ENCODE data around the gene ALK. TPM values are rescaled to one million over a fixed set of nuclear protein-coding genes. Genes with fewer than 3 reads are reported as not detected.

ALK gene
- total and polyA plus RNA-seq, 2 donors (not counting 1 experiment from before 2014, with no cell fraction given), result not detected

DNA sequence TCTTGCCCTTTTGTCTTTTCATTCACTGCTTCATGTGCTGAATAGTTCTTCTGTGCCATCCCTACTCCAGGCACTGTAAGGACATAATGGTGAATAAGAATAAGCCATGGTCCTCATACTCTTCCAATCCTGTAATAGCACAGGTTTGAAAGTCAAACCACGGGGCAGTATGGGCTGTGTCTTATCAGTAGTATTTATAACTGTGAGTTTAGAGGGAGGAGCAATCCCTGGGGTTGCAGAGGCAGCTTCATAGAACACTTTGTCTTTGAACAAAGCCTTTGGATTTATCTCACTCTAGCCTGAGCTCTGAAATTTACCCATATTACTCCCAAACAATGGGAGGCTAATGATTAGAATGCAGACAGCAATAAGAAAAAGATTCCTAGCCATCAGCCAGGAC, 30.2 kb upstream of the ALK start:
- Mint-ChIP-seq H3K9me3 (ENCODE audit: insufficient read depth) (no peaks in the 10 kb centered on the region), H3K4me1 (no peaks in the 10 kb centered on the region), H3K27ac (no peak overlapping the region), H3K4me3 (no peak overlapping the region), H3K27me3 (peaks cover 33% of the 10 kb centered on the region)
- Histone ChIP-seq H3K4me1 (ENCODE audit: control insufficient read depth in 2 of 2, insufficient read depth in 2 of 2, low read length in 2 of 2) (no peaks in the 10 kb centered on the region), H3K79me2 (ENCODE audit: control insufficient read depth, insufficient read depth, low read length) (no peaks in the 10 kb centered on the region), H3K4me3 (ENCODE audit: control extremely low read depth in 1 of 5, extremely low read depth in 1 of 5, insufficient read depth in 1 of 5, low read depth in 2 of 5, low read length in 4 of 5) (no peak overlapping the region), H3K4me2 (replicated peaks; ENCODE audit: low read depth, low read length, poor library complexity, severe bottlenecking) (no peak overlapping the region), H3K27ac (ENCODE audit: low read length in 2 of 2) (no peak overlapping the region), H3K27me3 (replicated peaks in 1 of 4; ENCODE audit: control extremely low read depth in 1 of 4, control insufficient read depth in 3 of 4, insufficient read depth in 4 of 4, low read length in 3 of 4) (peaks cover 0 to 8% (median 3%) of the 10 kb centered on the region in 4 experiments), H2AFZ (ENCODE audit: insufficient read depth, low read depth, low read length, poor library complexity, severe bottlenecking) (no peak overlapping the region), H3K36me3 (replicated peaks in 1 of 2; ENCODE audit: control extremely low read depth in 1 of 2, control insufficient read depth in 1 of 2, extremely low read depth in 1 of 2, insufficient read depth in 2 of 2, low read length in 1 of 2) (no peaks in the 10 kb centered on the region), H4K20me1 (ENCODE audit: control insufficient read depth, insufficient read depth, low read length, poor library complexity, severe bottlenecking) (no peaks in the 10 kb centered on the region), H3K9ac (ENCODE audit: low read length) (no peak overlapping the region), H3K9me3 (ENCODE audit: control extremely low read depth in 1 of 3, control insufficient read depth in 2 of 3, insufficient read depth in 1 of 3, low read length in 2 of 3) (no peaks in the 10 kb centered on the region)
- intact Hi-C loops (cut with micrococcal nuclease), result no loop called here
- ChIA-PET POLR2A (no interaction called here), CTCF (no interaction called here)
- no peak for TF ChIP-seq EZH2 (IDR thresholded peaks at IDR 0.05; ENCODE audit: borderline replicate concordance, insufficient read depth, low read depth, low read length, poor library complexity, severe bottlenecking)
- TF ChIP-seq, protein P1, sequence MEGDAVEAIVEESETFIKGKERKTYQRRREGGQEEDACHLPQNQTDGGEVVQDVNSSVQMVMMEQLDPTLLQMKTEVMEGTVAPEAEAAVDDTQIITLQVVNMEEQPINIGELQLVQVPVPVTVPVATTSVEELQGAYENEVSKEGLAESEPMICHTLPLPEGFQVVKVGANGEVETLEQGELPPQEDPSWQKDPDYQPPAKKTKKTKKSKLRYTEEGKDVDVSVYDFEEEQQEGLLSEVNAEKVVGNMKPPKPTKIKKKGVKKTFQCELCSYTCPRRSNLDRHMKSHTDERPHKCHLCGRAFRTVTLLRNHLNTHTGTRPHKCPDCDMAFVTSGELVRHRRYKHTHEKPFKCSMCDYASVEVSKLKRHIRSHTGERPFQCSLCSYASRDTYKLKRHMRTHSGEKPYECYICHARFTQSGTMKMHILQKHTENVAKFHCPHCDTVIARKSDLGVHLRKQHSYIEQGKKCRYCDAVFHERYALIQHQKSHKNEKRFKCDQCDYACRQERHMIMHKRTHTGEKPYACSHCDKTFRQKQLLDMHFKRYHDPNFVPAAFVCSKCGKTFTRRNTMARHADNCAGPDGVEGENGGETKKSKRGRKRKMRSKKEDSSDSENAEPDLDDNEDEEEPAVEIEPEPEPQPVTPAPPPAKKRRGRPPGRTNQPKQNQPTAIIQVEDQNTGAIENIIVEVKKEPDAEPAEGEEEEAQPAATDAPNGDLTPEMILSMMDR (IDR thresholded peaks at IDR 0.05), result no peak
- no CpG with 5 or more reads among the region's 1 CpG for WGBS (ENCODE audit: insufficient coverage)
- no peak for DNase-seq
- ATAC-seq (ENCODE audit: low read depth), result no peak

GRCh38 chr2:29950481-29950880, 29.1 kb upstream of the ALK start:
- no peak overlapping the region for H3K4me2 ChIP-seq (replicated peaks; ENCODE audit: low read depth, low read length, poor library complexity, severe bottlenecking)
- no peak overlapping the region for H2AFZ ChIP-seq (ENCODE audit: insufficient read depth, low read depth, low read length, poor library complexity, severe bottlenecking)
- H3K36me3 ChIP-seq (replicated peaks in 1 of 2; ENCODE audit: control extremely low read depth in 1 of 2, control insufficient read depth in 1 of 2, extremely low read depth in 1 of 2, insufficient read depth in 2 of 2, low read length in 1 of 2), result no peaks in the 10 kb centered on the region
- no peaks in the 10 kb centered on the region for H3K9me3 Mint-ChIP-seq (ENCODE audit: insufficient read depth)
- TF ChIP-seq, protein P1 (IDR thresholded peaks at IDR 0.05), result no peak
- no peak for TF ChIP-seq EZH2 (IDR thresholded peaks at IDR 0.05; ENCODE audit: borderline replicate concordance, insufficient read depth, low read depth, low read length, poor library complexity, severe bottlenecking)
- no peaks in the 10 kb centered on the region for H3K79me2 ChIP-seq (ENCODE audit: control insufficient read depth, insufficient read depth, low read length)
- 93% methylated on average over 3 of the region's 3 CpGs for WGBS (ENCODE audit: insufficient coverage)
- no peaks in the 10 kb centered on the region for H3K9me3 ChIP-seq (ENCODE audit: control extremely low read depth in 1 of 3, control insufficient read depth in 2 of 3, insufficient read depth in 1 of 3, low read length in 2 of 3)
- ChIA-PET CTCF (no interaction called here), POLR2A (no interaction called here)
- H4K20me1 ChIP-seq (ENCODE audit: control insufficient read depth, insufficient read depth, low read length, poor library complexity, severe bottlenecking), result no peaks in the 10 kb centered on the region
- peaks cover 0 to 6% (median 3%) of the 10 kb centered on the region in 4 experiments for H3K27me3 ChIP-seq (replicated peaks in 1 of 4; ENCODE audit: control extremely low read depth in 1 of 4, control insufficient read depth in 3 of 4, insufficient read depth in 4 of 4, low read length in 3 of 4)
- DNase-seq (no peak), ATAC-seq (ENCODE audit: low read depth) (no peak)
- H3K9ac ChIP-seq (ENCODE audit: low read length), result no peak overlapping the region
- intact Hi-C loops (cut with micrococcal nuclease), result no loop called here
- no peak overlapping the region for H3K4me3 Mint-ChIP-seq
- no peak overlapping the region for H3K4me3 ChIP-seq (ENCODE audit: control extremely low read depth in 1 of 5, extremely low read depth in 1 of 5, insufficient read depth in 1 of 5, low read depth in 2 of 5, low read length in 4 of 5)
- no peak overlapping the region for H3K27ac Mint-ChIP-seq
- H3K27ac ChIP-seq (ENCODE audit: low read length in 2 of 2), result no peak overlapping the region
- H3K27me3 Mint-ChIP-seq, result peaks cover 28% of the 10 kb centered on the region
- no peaks in the 10 kb centered on the region for H3K4me1 Mint-ChIP-seq
- H3K4me1 ChIP-seq (ENCODE audit: control insufficient read depth in 2 of 2, insufficient read depth in 2 of 2, low read length in 2 of 2), result no peaks in the 10 kb centered on the region
